NK-92 (cell line): Measurements from ENCODE around the gene METAP2.
"Not testable (repeated sequence)": the region's sequence is repeated elsewhere in the genome, so short reads cannot be mapped to it uniquely, and the experiment has no call there.

Experiments
- DNase-seq: peaks from one replicate; lab custom pipeline; 2025; ENCODE audit not compliant: unreplicated experiment; lab: John Stamatoyannopoulos, UW

METAP2 gene

DNA sequence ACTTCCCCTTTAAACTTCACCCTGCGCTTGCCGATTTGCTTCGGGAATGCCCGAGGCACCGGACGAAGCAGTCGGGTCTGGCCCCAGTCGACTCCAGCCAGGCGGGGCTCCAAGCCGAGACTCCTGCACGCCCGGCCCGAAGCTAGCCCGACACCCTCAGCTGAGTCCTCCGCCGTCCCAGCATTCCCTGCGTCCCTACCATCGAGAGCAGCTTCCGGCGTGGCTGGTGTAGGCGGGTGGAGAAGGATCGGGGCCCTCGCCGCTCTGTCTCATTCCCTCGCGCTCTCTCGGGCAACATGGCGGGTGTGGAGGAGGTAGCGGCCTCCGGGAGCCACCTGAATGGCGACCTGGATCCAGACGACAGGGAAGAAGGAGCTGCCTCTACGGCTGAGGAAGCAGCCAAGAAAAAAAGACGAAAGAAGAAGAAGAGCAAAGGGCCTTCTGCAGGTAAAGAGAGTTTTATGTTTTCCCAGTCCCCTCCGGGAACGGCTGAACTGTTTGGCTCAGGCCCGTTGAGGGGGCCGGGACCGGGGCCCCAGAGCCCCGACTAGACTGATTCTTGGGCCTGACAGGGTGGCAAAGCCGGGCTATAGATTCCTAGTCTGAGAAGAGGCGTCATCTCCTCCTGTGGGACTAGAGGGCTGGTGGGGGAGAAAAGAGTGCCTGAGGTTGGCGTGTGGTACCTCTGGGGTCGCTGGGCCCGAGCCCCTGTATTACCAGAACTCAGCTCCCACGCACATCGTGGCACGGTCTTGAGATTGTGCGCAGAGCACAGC lies at the start of gene METAP2:
METAP2 (plus strand) TSS at position 269 of the 776 bp plus-strand sequence; CDS start at position 297, 28 bp downstream.
- DNase-seq = peak; percentile 31

DNA sequence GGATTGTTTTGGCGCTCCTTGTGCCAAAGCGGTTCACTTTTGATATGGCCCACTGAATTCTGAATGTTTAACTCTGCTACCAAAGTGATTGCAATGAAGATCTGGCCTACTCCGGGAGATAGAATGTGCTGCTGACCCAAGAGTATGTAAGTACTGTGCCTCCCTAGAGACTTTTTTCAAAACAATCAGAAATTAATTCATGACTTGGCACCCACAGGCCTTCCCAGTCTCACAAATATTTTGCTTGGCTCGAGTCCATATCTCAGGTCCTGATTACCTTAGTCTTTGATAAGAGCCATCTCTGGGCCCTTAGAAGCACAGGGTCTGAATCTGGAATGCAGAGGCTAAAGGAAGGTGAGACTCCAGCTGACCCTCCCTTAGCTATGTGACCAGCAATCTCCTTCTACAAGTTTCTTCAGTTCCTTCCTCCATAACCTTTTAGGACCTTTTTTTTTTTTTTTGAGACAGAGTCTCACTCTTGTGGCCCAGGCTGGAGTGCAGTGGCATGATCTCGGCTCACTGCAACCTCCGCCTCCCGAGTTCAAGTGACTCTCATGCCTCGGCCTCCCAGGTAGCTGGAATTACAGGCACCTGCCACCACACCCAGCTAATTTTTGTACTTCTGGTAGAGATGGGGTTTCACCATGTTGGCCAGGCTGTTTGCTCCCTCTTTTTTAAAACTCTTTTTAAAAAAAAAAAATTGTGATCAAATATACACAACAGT lies 49.5 kb upstream of the METAP2 start:
- DNase-seq = no peak

DNA sequence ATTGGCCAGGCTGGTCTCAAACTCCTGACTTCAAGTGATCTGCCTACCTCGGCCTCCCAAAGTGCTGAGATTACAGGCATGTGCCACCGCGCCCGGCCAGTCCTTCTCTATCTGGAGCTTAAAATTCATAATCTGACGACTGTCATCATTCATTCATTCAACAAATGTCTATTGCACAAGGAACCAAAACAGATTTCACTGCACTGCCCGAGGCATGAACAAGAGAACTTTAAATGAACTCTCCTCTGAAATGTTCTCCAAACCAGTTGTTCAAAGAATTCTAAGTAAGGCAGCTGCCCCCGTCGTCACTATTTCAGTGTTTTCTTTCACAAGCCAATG lies 44.8 kb upstream of the METAP2 start:
- DNase-seq = no peak

DNA sequence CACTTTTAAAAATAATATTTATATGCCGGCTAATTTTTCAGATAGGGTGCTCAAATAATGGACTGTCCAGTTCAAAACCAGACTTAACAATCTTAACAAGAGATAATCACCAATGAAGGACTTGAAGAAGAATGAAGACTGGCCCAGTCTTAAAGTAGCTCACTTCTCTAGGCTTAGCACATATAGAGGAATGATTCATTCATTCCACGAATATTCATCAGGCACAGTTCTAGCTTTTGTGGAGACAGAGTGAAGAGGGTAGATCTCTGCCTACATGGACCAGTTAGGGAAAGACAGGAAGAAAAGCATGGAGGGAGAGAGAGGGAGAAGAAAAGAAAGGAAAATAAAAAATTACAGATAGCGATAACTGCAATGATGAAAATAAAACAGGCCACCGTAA lies 42.8 kb upstream of the METAP2 start:
- DNase-seq = no peak

DNA sequence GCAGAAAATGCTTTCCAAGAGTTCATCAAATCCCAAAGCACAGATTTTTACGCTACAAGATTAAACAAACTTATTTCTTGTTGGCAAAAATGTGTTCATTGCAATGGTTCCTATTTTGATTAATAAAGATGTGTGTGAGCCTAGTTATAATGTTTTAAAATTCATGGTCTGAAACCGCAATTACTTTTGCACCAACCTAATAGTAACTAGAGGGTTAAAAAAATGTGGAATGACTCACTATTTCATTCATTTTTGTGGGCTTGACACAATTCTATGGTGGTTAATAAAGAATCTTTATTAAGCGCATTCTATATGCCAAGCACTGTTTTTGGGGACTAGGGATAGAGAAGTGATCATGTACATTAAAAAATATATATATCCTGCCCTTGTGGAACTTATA lies 38.6 kb upstream of the METAP2 start:
- DNase-seq = no peak

DNA sequence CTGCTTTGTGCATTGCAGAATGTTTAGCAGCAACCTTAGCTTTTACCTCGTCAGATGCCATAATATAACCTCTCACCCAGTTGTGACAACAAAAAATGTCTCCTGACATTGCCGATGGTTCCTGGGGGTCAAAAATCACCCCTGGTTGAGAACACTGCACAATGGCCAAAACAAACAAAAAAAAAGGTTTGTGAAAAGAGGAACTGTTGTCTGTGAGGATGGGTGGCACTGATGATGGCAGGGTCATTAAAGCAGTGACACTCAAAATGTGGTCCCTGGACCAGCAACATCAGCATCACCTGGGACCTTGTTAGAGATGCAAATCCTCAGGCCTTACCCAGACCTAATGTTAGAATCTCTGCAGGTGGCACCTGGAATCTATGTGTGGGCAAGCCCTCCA lies 36.4 kb upstream of the METAP2 start:
- no peak for DNase-seq

DNA sequence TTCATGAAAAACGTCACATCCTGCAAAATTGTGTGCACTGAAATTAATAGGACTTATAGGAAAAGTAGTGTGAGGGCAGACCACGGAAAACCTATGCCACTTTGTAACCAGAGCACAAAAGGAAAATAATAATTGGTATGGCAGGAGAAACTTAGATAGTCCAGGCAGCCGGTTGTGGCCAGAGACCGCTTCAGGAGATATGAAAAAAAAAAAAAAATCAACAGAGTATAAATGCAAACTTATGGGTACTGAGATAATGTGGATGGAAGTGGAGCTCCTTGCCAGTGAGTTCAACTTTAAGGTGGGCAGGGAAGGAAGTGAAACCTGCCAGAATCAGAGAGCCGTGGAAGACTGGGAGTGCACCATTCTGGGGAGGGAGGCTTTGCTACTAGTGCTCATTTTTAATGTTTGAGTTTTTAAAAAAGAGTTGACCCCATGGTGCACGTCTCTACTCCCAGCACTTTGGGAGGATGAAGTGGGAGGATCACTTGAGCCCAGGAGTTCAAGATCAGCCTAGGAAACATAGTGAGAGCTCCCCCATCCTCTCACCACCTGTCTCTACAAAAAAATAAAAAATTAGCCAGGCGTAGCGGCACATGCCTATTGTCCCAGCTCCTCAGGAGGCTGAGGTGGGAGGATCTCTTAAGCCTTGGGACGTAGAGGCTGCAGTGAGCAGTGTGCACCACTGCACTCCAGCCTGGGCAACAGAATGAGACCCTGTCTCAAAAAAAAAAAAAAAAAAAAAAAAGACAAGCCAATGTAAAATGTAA lies 34.3 kb upstream of the METAP2 start:
- DNase-seq = no peak

DNA sequence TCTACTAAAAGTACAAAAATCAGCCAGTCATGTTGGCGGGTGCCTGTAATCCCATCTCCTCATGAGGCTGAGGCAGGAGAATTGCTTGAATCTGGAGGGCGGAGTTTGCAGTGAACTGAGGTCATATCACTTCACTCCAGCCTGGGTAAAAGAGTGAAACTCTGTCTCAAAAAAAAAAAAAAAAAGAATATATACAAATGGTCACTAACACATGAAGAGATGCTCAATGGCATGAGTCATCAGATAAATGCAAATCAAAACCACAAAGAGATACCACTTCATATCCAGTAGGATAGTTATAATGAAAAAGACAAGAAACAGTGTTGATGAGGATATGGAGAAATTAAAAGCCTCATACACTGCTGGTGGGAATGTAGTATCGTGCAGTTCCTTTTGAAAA lies 33.6 kb upstream of the METAP2 start:
- no peak for DNase-seq

DNA sequence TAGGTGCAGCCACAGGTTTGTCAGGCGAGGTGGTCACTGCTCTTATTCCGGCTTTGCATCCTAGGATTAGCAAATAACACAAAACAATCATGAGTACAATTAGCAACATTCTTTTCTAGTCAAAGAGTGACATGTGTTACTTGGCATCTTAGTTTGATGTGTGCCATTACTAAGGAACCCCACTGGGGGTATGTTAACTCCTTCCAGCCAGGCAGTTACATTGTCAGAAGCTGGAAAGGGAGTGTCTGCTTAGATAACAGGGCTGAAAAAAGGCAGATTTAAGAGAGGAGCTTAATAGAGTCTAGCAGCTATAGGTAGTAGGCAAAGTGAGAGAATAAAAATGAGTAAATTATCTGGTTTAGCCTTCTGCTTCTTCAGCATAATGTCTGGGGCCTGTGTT lies 30.5 kb upstream of the METAP2 start:
- no peak for DNase-seq

DNA sequence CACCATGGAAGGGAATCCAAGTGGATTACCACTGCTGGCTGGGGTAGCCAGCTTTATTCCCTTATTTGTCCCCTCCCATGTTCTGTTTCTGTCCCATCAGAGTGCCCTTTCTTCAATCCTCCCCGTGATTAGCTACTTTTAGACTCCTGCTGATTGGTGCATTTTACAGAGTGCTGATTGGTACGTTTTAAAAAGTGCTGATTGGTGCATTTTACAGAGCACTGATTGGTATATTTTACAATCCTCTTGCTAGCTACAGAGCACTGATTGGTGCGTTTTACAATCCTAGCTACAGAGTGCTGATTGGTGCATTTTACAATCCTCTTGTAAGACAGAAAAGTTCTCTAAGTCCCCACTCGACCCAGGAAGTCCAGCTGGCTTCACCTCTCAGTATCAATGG lies 28.9 kb upstream of the METAP2 start:
- not testable (repeated sequence) for DNase-seq

DNA sequence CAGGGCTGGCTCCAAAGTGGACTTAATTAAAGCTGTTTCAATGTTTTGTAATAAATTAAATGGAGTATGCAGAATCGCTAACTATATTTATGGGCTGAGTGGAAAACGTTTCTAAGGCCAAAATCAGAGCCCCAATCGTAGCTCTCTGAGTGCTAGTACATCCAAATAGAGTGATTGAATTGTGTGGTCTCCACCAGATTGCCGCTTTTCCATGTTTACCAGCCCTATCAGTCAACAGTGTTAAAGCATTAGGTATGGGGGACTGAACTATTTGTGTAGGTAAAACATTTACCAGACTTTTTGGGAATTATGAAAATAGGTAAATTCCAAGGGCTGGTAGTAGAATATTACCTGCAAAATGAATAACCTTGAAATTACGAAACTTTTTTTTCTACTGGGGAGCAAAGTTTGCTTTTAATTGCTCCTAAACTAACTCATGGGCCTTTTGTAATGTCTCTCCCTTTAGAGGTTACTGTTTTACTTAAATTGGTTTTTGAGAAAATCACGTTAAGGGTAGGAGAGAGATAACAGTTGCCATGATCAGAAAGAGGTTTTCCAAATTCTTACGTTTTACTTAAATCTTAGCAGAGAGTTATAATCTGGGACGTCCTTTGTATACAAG lies 28.0 kb upstream of the METAP2 start:
- DNase-seq = no peak

DNA sequence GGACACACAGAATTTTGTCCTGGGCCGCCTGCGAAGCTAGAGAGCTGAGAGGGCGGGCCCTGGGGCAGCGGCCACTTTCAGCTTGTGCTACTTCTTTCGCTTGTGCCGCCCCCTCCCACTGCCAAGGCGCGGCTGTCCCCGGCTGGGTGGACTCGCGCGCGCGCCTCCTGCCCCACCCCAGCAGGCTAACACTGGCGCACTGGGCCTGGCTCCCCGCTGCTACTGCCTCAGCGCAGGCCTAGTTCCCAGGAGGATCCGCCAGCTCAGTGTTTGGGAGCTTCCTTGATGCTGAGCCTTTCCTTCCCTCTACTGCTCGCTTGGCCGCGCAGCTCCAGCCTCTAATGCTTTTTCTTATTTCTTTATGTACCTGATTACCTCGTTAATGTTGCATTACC lies 27.4 kb upstream of the METAP2 start:
- no peak for DNase-seq

DNA sequence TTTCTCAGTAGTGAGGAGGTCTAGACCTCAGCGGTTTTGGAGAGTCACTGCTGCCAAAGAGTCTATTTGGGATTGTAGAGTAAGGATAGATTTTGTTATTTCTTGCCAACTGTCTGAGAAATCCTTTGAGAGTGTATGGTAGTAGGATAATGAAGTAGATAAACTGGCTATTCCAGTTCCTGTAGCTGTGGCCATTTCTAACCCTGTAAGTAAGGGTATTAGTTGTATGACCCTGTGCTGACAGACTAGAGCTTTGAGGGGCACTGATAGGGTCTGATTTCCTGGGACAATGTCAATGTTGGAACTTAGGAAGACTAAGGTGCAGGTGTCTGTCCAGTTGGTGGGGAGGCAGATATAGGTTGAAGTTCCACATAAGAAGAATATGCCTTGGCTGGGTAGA lies 24.3 kb upstream of the METAP2 start:
- not testable (repeated sequence) for DNase-seq

DNA sequence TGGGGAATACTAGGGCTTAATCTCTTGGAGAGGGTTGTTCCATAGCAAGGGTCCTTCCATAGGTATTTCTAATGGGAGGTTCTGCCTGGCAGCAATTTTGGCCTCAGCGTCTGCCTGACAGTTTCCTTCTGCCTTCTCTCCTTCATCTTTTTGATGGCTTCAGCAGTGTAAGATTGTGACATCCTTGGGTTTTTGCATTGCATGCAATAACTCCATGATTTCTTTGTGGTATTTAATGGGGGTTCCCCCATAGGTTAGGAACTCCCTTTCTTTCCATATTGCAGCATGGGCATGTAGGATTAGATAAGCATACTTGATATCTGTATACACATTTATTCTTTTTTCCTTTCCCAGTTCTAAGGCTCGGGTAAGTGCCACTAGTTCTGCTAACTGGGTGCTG lies 21.5 kb upstream of the METAP2 start:
- not testable (repeated sequence) for DNase-seq

DNA sequence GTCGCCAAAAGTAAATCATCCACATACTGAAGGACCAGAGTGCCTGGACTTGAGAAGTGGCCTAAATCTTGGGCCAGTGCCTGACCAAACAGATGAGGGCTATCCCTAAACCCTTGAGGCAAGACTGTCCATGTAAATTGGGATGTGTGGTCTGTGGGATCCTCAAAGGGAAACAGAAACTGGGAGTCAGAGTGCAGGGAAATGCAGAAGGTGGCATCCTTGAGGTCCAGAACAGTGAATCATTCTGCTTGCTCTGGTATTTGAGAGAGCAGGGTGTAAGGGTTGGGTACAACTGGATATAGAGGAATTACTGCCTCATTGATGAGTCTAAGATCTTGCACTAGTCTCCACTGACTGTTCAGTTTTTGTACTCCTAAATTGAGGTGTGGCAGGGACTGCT lies 20.1 kb upstream of the METAP2 start:
- DNase-seq = not testable (repeated sequence)

DNA sequence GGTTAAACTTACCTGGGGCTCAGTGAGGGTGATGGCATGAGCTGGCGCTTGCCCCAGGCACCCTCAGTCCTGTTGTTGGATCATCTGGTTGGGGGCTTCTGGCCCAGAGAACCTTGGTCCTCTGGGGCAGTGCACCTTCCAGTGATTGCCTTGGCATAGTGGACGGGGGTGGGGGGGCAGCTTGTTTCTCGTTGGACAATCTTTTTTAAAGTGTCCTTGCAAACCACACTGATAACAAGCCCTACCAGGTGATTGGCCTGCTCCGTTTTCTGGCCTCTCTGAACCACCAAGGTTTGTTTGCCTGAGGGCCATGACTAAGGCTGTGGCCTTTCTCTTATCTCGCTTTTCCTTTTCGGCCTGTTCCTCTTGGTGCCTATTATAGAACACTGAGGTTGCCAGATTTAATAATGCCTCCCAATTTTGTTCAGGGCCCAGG lies 19.2 kb upstream of the METAP2 start:
- DNase-seq = not testable (repeated sequence)

DNA sequence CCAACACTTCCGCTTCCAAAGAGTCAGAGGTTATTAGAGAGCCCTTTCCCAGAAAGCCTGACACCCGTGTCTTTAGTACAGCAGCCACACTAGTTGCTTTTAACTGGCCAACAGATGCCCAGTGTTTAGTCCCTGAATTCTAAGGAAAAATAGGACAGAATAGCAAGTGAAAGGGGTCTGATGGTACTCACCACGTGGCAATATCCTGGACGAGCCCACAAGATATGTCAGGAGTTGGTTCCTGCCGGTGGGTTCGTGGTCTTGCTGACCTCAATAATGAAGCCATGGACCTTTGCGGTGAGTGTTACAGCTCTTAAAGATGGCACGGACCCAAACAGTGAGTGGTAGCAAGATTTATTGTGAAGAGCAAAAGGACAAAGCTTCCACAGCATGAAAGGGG lies 16.3 kb upstream of the METAP2 start:
- not testable (repeated sequence) for DNase-seq

DNA sequence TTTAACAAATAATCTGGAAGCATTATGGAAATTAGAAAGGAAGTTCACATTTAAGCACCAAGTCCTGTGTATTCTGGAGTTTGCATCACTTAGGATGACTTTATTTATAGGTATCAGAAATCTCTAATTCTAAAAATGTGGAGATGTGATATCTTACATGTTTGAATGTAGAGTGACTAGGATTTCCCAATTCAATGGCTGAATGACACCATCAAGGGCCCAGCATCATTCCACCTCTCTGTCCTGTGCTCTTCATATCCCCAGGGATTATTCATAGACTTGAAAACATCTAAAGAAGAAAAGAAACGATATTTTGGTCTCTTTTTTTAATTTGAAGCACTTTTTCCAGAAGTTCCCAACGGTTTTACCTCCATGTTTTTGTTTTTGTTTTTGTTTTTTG lies 15.2 kb upstream of the METAP2 start:
- DNase-seq = no peak

DNA sequence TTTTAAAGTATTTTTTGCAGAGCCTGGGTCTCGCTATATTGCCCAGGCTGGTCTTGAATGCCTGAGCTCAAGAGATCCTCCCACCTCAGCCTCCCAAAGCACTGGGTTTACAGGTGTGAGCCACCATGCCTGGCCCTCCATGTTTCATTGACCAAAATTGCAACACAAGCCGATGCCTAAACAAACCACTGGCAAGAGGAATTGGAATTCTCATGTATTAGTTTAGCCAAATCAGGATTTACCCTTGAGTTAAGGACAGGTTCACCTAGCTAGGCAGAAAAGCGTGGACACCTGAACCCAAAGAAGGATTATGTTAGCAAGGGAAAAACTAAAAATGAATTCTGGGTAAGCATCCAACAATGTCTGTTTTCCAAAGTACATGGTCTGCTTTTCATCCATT lies 14.6 kb upstream of the METAP2 start:
- DNase-seq = no peak

DNA sequence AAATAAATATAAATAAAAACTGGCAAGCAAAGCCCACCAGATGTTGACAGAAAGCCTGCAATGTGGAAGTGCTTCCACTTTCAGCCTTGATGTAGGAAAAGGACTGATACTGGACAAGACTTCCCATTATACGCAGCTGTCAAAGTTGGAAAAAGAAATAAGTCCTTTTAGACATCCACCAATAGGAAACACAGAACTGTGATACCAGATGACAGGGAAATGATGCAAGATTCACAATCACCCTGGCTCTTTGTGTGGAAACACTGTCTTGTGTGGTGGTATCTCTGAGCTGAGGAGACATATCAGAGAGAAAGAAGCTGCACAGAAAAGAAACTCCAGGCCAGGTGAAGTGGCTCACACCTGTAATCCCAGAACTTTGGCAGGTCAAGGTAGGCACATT lies 13.8 kb upstream of the METAP2 start:
- no peak for DNase-seq

DNA sequence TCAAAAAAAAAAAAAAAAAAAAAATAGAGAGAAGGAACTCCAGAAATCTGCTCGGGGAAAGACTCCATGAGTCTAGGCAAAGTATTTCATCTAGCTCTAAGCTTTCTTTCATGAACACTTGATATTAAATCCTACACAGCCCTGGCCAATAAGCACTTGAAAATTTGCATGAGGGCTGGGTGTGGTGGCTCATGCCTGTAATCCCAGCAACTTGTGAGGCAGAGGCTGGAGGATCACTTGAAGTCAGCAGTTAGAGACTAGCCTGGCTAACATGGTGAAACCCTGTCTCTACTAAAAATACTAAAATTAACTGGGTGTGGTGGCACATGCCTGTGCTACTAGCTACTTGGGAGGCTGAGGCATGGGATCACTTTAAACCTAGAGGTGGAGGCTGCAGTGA lies 13.1 kb upstream of the METAP2 start:
- no peak for DNase-seq
